ENCODE results near the gene PRKCSH.
"Not testable (repeated sequence)": the region's sequence is repeated elsewhere in the genome, so short reads cannot be mapped to it uniquely, and the experiment has no call there.

The PRKCSH gene

DNA sequence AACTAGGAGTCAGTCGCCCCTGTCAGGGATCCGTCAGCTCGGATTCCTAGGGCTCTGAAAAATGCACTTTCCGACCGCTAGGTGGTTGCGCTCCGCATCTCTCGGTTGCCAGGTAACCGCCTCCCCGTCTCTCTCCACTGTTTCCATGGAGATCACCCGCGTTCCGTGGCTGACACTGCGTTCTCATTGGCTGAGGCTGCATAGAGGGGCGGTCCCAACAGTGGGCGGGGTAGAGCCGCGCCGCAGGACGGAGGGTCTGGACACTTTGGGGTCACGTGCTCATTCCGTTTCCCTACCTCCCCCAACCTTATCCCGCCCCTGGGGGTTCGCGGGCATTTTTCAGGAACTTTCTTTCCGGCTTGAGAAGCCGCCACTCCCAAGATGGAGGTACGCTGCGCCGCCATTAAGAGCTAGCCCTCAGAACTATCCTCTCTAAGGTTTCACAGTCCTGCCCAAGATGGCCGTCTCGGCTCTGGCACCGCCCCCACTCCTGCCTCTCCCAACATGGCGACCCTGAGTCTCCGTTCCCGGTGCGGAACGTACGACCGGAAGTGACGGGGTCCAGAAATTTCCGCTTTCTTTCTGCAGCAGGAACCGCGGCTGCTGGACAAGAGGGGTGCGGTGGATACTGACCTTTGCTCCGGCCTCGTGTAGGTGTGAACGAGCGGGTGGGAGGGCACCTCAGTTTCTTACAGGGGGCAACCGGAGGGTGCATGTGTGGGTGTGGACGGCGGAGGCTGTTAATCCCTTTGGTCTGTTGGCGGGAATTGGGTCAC lies at the start of gene PRKCSH, which contains the start of gene ODAD3:
Gene PRKCSH, plus strand, starts transcription at position 579 of the 776 bp plus-strand sequence. CDS start 483 bp downstream, outside the sequence.
Gene ODAD3, minus strand, starts transcription at position 65 of the 776 bp plus-strand sequence. CDS start 105 bp downstream, outside the sequence.
- DNase-seq, result peak; percentile 99 to 100 (median 100)
- intact Hi-C loops (cut with DNase I), result loop anchor here (5.0 kb wide), 1 partner anchor 58 kb away; no protein-coding TSS in a partner anchor

DNA sequence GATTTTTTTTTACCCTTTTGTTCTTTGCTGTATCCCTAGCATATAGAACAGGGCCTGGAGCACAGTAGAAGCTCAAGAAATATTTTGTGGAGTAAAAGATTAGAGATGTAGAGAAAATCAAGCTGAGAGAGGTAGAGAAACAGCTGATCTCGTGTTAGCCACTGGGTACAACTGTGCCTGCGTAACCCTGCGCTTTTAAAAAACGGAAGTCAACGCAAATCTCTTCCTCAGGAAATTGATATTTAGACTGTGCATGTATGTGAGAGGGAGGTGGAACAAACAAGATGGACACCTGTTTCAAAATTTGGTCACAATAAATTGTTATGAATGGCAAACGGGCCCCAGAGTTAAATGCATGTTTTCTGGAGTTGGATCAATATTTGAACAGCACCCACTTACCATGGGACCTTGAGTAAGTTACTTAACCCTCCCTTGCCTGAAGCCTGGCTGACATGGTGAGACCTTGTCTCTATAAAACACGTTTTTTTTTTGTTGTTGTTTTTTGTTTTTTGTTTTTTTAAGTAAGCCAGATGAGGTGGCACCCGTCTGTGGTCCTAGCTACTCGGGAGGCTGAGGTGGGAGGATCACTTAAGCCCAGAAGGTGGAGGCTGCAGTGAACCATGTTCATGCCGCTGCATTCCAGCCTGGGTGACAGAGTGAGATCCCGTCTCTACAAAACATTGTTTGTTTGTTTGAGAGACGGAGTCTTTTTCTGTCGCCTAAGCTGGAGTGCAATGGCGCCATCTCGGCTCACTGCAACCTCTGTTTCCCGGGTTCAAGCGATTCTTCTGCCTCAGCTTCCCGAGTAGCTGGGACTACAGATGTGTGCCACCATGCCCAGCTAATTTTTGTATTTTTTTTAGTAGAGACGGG lies 48.0 kb upstream of the PRKCSH start:
- intact Hi-C loops (cut with DNase I), result no loop called here

DNA sequence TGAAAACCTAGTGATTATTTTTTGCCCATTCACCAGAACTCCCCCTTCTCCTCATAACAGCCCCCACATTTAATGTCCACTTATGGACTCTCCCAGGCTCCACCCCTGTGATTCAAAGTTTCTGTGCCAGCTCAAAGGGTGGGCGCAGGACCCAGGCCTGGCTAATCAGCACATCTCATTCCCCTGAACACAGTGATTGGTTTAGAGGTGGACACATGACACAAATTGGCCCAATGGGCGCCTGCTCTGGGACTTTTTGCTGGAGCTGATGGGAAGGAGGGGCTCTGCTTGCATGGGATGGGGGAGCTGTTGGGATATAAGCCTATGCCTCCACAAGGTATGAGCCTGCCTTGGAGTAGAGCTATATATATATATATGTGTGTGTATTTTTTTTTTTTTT lies 45.1 kb upstream of the PRKCSH start:
- intact Hi-C loops (cut with DNase I), result no loop called here
- no peak for DNase-seq

More for the DNA sequence above, 48.0 kb upstream of the PRKCSH start:
- DNase-seq, result no peak

GRCh38 chr19:11390933-11391680 lies 44.3 kb upstream of the PRKCSH start:
- no peak for DNase-seq
- intact Hi-C loops (cut with DNase I), result no loop called here

GRCh38 chr19:11397089-11397610 lies 38.3 kb upstream of the PRKCSH start:
- no peak for DNase-seq
- intact Hi-C loops (cut with DNase I), result no loop called here

- intact Hi-C loops (cut with DNase I), result no loop called here
- no peak for DNase-seq
Observed at GRCh38 chr19:11399667-11400066, 35.8 kb upstream of the PRKCSH start.

- intact Hi-C loops (cut with DNase I), result no loop called here
Observed at GRCh38 chr19:11400798-11401197, 34.6 kb upstream of the PRKCSH start.

GRCh38 chr19:11401808-11402543 lies 33.5 kb upstream of the PRKCSH start:
- no peak for DNase-seq
- intact Hi-C loops (cut with DNase I), result no loop called here

More at GRCh38 chr19:11400798-11401197, 34.6 kb upstream of the PRKCSH start:
- no peak for DNase-seq

DNA sequence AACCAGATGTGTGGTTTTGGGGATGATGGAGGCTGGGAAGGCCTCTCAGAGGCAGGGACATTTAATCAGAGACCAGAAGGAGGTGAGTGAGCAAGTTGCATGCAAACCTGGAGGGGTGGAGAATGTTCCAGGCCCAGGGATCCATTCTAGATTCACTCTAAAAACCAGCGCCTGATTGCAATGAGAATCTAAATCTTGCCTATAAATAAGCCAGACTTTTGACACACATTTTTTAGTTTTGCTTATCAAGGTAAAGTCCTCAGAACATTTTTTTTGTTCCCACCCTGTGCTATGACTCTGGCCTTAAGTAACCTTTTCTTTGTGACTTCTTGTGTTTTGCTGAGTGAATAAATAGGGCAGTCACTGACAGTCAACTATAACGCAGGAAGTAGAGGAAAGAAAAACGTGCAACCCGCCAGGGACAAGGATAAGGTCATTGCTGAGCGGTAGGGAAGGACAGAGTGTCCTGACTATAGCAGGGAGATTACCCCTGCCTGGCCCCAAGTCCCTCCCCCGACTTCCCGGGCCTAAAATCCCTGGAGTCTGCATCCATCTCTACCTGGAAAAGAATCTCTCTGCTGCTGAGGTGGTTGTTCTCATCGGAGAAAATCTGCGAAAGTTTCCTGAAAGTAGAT lies 30.7 kb upstream of the PRKCSH start:
- DNase-seq, result no peak
- intact Hi-C loops (cut with DNase I), result no loop called here

GRCh38 chr19:11405846-11406643 lies 29.4 kb upstream of the PRKCSH start:
- intact Hi-C loops (cut with DNase I), result no loop called here
- peak in 10 of 42 donors; percentile 23 to 62 (median 40) for DNase-seq

- DNase-seq; intact Hi-C loops (cut with DNase I): not testable (repeated sequence)
Observed at GRCh38 chr19:11406703-11407236, 28.7 kb upstream of the PRKCSH start.

- no peak for DNase-seq
- intact Hi-C loops (cut with DNase I), result no loop called here
Observed at GRCh38 chr19:11408591-11408990, 26.8 kb upstream of the PRKCSH start.

- intact Hi-C loops (cut with DNase I), result no loop called here
Observed at GRCh38 chr19:11410682-11411081, 24.8 kb upstream of the PRKCSH start.

DNA sequence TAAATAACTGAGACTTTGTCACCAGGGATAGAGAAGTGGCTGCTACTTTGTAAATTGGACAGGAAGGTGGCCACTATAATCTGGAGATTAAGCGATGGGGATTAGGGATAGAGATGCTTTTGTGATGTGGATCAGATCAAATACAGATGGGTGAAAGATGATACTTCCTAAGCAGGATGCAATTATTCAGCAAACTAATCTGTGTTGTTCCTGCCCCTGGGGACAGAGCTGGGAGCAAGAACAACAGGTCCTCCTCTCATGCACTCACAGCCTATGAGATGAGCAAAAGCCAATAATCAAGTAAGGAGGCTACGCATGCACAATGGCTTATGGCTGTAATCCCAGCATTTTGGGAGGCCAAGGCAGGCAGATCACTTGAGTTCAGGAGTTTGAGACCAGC lies 20.9 kb upstream of the PRKCSH start:
- intact Hi-C loops (cut with DNase I), result no loop called here
- no peak for DNase-seq

More at GRCh38 chr19:11410682-11411081, 24.8 kb upstream of the PRKCSH start:
- no peak for DNase-seq

DNA sequence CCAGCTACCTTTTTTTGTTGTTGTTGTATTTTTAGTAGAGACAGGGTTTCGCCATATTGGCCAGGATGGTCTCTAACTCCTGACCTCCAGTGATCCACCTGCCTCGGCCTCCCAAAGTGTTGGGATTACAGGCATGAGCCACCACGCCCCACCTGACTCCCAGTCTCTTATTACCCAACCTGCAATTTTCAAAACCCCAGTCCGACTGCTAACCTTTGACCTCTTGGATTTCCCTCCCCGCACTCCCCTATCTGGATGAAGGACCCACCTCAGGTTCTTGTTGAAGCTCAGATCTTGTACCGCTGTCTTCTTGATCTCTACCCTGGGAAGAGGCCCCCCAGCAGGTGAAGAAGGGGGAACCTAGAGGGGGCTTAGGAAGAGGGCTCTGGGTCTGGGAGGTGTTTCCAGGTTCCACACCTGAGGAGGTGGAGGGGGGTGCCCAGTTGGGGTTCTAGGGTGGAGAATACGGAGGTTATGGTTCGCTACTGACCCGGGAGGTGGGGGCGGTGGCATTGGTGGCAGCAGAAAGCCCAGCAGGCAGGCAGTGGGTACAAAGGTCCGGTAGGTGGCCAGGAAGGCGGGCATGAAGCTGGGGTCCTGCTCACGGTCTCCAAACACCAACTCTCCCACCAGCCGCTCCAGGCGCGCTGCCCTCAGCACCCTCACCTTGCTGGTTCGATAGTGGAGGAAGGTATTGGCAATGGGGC lies 18.9 kb upstream of the PRKCSH start:
- intact Hi-C loops (cut with DNase I), result no loop called here
- no peak for DNase-seq

GRCh38 chr19:11418094-11418548 lies 17.3 kb upstream of the PRKCSH start:
- DNase-seq, result no peak
- intact Hi-C loops (cut with DNase I), result no loop called here
